Stimulated activated CD8-positive, alpha-beta memory T cell treated with anti-CD3 and anti-CD28 coated beads, Interleukin-15, amount 100 ng/mL, for 48 hours (primary cell): ENCODE data around the gene TTF2.

Source experiments
- DNase-seq, 2 donors: peaks; one replicate each; pipeline ENCODE4 v3.0.0-alpha.2; 2020; ENCODE audit warnings: low read depth in 2 of 2

Gene TTF2

GRCh38 chr1:117045644-117046043 lies 14.5 kb upstream of the TTF2 start:
- DNase-seq = no peak

GRCh38 chr1:117046781-117047180 lies 13.3 kb upstream of the TTF2 start:
- DNase-seq = no peak

- no peak for DNase-seq
Observed at GRCh38 chr1:117047271-117047670, 12.9 kb upstream of the TTF2 start.

DNA sequence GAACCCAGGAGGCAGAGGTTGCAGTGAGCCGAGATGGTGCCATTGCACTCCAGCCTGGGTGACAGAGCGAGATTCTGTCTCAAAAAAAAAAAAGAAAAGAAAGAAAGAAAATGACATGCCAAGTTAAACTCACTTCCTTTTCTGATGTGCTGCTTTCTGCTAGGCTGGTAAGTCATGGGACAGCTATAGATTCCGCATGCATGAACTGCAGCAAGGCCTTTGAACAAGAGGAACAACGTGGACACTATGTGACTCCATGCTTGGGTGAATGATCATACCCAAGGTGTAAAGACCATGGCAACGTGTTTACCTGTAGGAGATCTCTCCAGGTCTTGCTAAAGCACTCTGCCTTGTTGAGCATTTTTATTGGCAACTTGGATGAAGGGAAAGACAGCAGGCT lies 10.3 kb upstream of the TTF2 start:
- DNase-seq = no peak

DNA sequence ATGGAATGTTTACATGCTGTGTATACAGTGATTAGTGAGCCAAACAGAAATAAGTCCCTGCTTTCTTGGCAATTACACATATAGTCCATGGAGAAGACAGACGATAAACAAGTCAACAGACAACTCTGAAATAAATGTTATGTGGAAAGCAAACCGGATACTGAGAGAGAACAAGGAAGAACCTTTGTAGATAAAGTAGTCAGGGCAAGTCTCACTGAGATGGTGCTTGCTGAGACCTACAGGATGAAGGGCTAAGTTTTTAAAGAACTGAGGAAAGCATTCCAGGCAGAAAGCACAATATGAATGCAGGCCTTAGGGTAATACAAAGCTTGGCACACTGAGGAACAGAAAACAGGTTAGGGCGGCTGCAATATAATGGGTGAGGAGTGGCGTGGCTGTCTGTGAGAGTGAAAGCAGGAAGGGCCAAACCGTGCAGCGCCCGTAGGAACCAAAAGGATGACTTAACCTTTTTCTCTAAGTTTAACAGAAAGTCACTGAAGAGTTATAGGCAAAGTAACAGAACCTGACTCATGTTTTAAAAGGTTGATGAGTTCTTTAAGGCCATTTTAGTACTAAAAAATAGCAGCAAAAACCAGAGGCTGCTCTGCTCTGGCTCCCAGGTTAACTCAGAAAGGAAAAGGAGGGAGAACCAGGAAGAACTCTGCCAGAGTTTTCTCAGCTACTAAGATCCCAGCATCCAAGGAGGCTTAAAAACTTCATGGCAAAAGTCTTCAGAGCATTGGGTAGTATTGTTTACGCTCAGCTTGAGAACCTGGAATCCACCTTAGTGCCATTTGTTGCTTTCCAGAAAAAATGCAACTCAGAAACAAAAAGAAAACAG lies 8.7 kb upstream of the TTF2 start:
- DNase-seq = no peak

DNA sequence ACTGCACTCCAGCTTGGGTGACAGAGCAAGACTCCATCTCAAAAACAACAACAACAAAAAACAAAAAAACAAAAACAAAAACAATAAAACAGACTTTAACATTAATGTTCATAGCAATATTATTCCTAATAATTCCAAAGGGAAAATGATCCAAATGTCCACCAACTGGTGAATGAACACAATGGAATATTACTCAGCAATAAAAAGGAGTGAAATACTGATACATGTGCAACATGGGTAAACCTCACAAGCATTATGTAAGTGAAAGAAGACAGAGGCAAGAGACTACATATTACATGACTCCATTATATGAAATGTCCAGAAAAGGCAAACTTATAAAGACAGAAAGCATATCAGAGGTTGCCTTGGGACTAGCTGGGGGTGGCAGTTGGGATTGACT lies 6.1 kb upstream of the TTF2 start:
- DNase-seq = no peak

- DNase-seq = no peak
Observed at GRCh38 chr1:117058810-117059209, 1.3 kb upstream of the TTF2 start.

DNA sequence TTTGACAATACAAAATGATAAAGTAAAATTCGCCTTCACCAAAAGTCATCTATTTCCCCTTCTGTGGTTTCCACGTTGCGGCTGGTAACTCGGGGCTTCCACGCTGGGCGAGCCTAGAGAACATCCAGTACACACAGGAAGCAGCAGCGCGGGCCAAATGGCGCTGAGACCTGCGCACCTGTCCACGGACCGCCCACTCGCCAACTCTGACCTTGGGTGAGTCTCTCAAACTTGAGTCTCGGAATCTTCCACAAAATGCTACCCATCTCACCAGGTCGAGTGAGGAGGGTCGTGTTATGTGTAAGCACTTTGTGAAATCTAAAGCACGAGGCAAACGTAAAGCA lies 820 bp upstream of the TTF2 start:
- DNase-seq = peak; percentile 66 to 67

GRCh38 chr1:117060441-117061317 lies 553 bp downstream of the TTF2 start:
- DNase-seq = no peak

DNA sequence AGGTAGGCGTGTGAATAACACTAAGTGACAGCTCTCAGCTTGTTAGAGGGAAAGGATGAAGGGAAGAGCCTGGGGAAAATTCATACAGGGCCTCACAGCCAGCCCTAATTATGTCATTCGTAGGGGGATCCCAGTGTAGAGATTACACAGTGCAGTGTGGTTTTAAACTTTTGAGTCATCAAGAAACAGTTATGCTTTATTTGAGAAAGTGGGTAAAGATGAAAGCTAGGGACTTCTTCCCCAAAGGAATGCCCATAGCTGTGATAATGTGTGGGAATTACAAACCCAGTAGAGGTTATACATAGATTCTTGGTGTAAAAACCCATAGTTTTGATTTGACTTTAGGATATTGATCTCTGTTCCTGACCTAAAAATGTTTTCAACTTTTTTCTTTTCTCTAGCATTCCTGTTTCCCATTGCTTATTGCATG lies 1.9 kb downstream of the TTF2 start:
- DNase-seq = no peak

- no peak for DNase-seq
Observed at GRCh38 chr1:117066367-117066766, 6.2 kb downstream of the TTF2 start.

DNA sequence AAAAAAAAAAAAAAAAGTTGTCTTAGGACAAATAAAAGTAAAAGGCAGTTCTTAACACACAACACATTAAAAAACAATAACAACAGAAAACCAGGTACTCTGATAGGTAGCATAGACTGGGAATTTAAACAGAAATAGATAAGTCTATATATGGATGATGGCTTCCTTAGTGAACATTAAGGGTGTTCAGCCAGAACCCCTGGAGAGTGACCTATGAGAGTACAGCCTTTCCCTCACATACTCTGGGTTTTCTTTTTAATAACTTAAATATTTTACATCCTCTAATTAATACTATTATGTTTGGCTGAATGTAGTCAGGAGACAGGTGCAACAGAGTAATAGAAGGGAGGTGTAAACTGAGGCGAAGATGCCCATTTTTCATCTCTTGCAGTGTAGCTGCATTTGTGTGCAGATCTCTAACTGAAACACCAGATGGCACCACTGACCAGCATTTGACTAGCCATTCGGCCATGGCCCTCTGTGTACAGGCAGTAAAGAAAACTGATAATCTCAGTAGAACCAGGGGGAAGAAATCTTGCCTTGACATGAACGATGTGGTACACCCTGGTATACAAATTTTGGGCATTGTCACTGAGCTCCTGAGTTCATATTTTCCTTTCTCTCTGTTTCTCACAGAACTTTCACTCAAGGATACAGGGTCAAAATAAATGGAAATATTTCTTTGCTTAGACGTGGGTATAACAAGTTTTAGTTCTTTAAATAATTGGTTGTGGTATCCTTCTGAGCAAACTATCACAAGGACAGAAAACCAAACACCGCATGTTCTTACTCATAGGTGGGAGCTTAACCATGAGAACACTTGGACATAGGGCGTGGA lies 7.6 kb downstream of the TTF2 start:
- DNase-seq = no peak

GRCh38 chr1:117068580-117068979 lies 8.5 kb downstream of the TTF2 start:
- DNase-seq = no peak

DNA sequence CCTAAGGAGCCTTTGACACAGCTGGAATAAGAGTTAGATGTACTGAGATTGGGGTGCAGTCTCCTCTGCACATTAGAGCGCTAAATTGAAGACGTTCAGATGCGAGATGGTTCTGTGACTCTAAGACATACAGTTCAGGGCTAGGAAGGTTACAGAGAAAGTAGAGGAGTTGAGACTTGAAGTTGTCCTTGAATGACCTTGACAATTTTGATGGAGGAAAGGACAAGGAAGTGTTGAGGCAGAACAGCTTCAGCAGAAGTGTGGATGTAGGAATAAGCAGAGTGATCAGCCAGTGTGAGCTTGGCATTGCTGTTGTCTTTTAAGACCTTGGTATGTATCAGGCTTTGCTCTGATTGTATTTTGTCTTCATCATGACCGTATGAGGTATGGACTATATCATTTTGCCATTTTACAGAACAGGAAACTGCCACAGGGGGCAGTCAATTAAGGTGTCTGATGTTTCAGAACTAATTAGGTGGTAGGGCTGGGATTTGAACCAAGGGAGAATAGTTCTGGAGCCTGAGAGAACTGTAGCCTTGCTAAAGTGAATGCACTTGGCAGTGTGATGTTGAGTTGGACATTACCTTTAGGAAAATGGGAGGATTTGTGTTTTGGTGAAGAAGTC lies 9.2 kb downstream of the TTF2 start:
- DNase-seq = no peak

- DNase-seq = no peak
Observed at GRCh38 chr1:117070124-117070523, 10.0 kb downstream of the TTF2 start.

- no peak for DNase-seq
Observed at GRCh38 chr1:117076648-117077047, 16.5 kb downstream of the TTF2 start.

GRCh38 chr1:117077267-117077666 lies 17.1 kb downstream of the TTF2 start:
- peak; percentile 36 to 54 for DNase-seq

DNA sequence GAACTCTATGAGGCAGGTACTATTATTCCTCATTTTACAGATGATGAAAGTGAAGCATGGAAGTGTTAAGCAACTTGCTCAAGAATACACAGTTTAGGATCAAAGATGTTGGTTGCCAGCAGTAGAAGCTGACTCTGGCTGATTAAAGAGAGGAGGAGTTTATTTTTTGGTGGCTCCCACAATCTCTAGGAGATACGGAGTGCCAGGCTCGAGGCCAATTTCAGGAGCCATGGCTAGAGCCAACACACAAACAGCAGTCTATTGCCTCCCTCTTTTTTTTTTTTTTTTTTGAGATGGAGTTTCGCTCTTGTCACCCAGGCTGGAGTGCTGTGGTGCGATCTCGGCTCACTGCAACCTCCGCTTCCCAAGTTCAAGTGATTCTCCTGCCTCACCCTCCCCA lies 19.6 kb downstream of the TTF2 start:
- no peak for DNase-seq

GRCh38 chr1:117084231-117084630 lies 24.1 kb downstream of the TTF2 start:
- no peak for DNase-seq

GRCh38 chr1:117087686-117088085 lies 27.6 kb downstream of the TTF2 start:
- no peak for DNase-seq

DNA sequence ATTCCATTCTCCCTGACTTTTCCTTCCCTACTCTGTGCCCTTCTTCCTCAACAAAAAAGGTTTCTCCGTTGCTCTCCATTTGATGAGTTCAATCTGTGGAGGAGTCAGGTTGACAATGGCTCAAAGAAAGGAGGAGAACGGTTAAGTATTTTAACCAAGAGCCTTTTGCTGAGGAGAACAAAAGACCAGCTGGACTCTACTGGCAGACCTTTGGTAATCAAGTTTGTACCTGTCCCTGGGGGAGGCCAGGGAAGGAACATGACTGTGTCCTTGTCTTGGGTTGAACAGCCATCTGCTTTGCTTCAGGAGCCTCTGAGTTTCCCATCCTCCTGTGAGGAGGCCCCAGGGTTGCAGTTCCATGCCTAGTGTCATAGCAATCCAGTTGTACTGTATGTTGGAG lies 29.9 kb downstream of the TTF2 start:
- no peak for DNase-seq

DNA sequence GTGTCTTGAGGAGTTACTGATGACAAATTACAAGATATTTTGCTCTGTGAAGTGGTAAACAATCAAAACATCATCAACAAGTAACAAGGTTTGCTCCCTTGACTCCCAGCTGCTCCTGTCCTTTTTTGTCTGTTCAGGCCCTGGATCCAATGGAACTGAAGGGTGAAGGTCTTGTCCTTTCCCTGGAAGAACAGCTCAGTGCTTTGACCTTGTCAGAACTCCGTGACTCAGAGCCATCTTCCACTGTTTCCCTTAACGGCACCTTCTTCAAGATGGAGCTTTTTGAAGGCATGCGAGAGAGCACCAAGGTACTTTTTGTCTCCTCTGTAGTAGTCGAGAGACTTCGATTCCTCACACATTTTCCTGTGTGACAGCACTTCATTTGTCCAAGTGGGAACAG lies 32.5 kb downstream of the TTF2 start:
- no peak for DNase-seq
